ENCODE measurements around the gene FAM25A. TPM values are rescaled to one million over a fixed set of nuclear protein-coding genes. Genes with fewer than 3 reads are reported as not detected.
"Not testable (repeated sequence)": the region's sequence is repeated elsewhere in the genome, so short reads cannot be mapped to it uniquely, and the experiment has no call there.

FAM25A gene
- total RNA-seq, 2 experiments from 2014 or later: not detected

DNA sequence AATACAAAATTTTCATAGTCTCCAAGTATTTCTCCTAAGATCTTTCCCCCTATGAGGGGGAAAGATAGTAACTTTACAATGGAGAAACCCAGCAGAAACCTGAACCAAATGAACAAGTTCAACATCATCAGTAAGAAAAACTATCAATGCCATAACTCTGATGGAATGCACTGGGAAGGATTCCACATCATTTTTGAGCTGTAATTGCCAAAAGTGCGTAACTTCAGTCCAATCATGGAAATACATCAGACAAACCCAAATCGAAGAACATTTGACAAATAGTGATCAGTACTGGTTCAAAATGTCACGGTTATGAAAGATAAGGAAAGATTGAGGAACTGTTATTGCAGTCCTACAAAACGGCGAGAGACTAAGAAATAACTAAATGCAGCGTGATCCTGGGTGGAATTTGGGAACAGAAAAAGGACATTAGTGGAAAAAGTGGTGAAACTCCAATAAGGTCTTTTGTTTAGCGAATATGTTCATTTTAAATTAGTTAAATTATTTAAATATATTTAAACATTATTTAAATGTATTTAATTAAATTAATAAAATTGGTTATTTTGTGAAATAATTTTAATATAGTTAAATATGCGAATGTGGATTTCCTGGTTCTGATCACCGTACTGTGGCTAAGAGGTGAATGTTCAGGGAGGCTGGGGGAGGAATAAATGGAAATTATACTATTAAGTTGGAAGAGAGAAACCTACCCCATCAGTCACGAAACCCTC lies 4.9 kb upstream of the FAM25A start:
- H3K4me3 Mint-ChIP-seq; H3K27me3 Mint-ChIP-seq; H3K9me3 Mint-ChIP-seq (ENCODE audit: low read depth); POLR2A ChIA-PET; H3K36me3 Mint-ChIP-seq (ENCODE audit: low read depth); DNase-seq; CTCF ChIA-PET; H3K27ac Mint-ChIP-seq; H3K4me1 Mint-ChIP-seq; ATAC-seq; intact Hi-C loops (cut with DNase I, micrococcal nuclease): not testable (repeated sequence)

DNA sequence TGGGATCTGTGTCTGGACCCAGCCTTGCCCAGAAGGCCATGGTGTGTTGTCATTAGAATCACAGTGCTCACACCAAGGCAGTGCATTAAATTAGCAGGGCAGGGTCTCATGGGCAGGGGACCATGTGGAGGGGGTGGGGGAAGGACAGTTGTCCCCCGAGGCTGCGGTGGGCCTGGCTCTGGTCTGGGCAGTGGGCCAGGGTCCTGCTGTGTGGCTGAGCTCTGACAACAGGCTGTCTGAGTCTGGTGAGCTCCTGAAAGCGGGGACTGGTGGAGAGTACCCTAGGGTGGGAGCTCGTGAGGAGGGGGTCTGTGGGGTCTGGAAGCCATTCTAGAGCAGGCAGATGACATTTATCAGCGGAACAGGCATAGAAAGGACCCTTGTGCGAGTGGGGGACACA lies 2.0 kb upstream of the FAM25A start:
- H3K27me3 Mint-ChIP-seq; POLR2A ChIA-PET; H3K27ac Mint-ChIP-seq; DNase-seq; H3K4me3 Mint-ChIP-seq; ATAC-seq; CTCF ChIA-PET; intact Hi-C loops (cut with DNase I, micrococcal nuclease); H3K9me3 Mint-ChIP-seq (ENCODE audit: low read depth); H3K36me3 Mint-ChIP-seq (ENCODE audit: low read depth); H3K4me1 Mint-ChIP-seq: not testable (repeated sequence)

DNA sequence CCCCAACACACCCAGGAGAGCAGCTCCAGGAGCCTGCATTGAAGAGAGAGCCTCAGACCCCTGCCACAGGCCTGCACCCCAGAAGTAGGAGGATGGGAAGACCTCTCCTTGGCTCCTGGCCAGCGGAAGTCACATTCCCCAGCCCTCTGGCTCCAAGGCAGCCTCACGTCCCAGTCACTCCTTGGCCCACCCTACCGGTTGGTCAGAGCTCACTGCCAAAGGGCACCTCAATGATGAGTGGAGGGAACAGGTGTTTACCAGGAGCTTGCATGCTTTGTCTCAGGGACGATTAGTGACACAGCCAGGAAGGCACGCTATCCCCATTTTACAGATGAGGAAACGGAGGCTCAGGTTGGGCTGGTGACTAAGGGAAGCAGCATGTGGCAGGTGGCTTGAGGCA lies 1.0 kb upstream of the FAM25A start:
- H3K4me3 Mint-ChIP-seq; H3K27me3 Mint-ChIP-seq; H3K9me3 Mint-ChIP-seq (ENCODE audit: low read depth); H3K36me3 Mint-ChIP-seq (ENCODE audit: low read depth); DNase-seq; ATAC-seq; intact Hi-C loops (cut with DNase I, micrococcal nuclease); H3K27ac Mint-ChIP-seq; POLR2A ChIA-PET; CTCF ChIA-PET; H3K4me1 Mint-ChIP-seq: not testable (repeated sequence)

DNA sequence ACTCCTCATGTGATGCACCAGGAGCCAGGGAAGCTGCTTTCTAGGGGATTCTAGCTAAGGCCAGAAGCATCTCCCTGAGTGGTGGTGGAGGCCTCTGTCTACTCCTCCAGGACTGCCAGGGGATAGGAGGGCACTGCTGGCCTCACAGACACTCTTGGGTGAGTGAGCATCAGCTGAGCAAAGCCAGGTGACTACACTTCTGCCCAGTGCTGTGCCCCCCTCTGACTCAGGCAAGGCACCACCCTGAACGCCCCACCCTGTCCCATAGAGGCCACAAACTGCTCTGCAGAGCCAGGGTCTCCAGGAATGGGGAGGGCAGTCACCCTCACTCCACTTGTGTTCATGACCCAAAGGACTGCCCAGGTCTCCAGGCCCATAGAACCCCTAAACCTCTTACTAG lies 590 bp upstream of the FAM25A start:
- H3K36me3 Mint-ChIP-seq (ENCODE audit: low read depth); DNase-seq; intact Hi-C loops (cut with DNase I, micrococcal nuclease); H3K27me3 Mint-ChIP-seq; CTCF ChIA-PET; H3K9me3 Mint-ChIP-seq (ENCODE audit: low read depth); H3K4me3 Mint-ChIP-seq; ATAC-seq; H3K4me1 Mint-ChIP-seq; POLR2A ChIA-PET; H3K27ac Mint-ChIP-seq: not testable (repeated sequence)

DNA sequence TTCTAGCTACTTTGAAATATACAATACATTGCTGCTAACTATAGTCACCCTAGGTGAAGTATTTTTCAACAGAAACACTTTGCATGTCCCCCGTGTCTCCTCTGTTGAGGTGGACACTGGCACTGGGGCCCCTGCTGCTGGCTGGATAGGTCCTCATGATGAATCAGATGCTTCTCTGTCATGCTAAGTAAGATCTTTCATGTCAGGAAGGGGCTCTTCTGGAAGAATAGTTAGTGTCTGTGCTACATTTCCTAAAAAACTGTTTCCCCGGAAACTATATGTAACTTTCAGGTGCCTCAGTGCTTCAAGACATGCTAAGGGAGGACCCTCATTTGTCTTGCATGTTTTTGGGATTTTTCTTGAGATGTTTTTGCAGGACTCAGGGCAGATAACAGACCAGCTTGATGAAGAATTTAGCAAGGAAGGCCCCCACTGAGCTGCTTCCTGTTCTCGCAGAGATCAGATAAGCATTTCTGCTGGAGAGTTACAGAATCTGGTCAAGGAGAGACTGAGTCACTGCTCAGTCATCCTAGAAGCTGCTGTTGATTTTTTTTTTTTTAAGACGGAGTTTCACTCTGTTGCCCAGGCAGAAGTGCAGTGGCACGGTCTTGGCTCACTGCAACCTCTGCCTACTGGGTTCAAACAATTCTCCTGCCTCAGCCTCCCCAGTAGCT lies 5.3 kb downstream of the FAM25A start:
- ATAC-seq: peak; percentile 89

DNA sequence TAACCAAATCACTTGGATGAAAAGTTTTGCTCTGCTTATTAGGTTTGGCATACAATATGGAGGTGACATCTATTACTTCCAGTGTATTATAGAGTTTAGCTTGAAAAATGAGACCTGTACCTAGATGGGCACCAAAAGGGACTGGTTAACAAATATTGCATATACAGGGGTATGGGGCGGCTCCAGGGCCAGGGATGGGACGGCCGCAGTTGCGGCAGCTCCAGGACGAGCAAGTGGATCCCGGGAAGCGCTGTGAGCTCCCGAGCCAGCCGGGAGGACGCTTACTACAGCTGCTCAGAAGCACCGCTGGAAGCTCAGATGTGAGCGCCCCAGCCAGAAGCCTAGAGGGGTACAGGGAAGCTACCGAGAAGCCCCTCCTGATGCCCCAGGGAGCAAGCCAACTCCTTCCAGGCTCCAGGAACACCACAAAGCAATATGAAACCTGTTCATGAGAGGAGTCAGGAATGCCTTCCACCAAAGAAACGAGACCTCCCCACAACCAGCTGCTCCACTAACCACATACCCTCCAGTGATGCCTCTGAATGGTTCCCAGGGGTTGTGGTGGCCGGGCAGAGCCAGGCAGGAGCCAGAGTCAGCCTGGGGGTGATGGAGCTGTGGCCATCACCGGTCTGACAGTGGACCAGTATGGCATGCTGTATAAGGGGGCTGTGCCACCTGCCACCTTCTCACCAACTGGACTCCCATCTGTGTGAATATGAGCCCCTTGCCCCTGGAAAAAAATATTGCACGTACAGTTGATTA lies 6.8 kb downstream of the FAM25A start:
- ATAC-seq; H3K36me3 Mint-ChIP-seq (ENCODE audit: low read depth); CTCF ChIA-PET; H3K4me1 Mint-ChIP-seq; DNase-seq; H3K27ac Mint-ChIP-seq; POLR2A ChIA-PET; H3K27me3 Mint-ChIP-seq; H3K4me3 Mint-ChIP-seq; H3K9me3 Mint-ChIP-seq (ENCODE audit: low read depth): not testable (repeated sequence)
- intact Hi-C loops (cut with DNase I, micrococcal nuclease): loop anchor here in 1 of 2 experiments (5.0 kb wide), 1 partner anchor 65 kb away; the partner anchor contains the start of gene GLUD1

More for the DNA sequence above, 5.3 kb downstream of the FAM25A start:
- not testable (repeated sequence) for H3K4me3 Mint-ChIP-seq; H3K9me3 Mint-ChIP-seq (ENCODE audit: low read depth); H3K4me1 Mint-ChIP-seq; H3K36me3 Mint-ChIP-seq (ENCODE audit: low read depth); H3K27me3 Mint-ChIP-seq
- peak; percentile 51 for DNase-seq
- CTCF ChIA-PET: interaction anchor here (0.6 kb wide), 1 partner anchor 318 kb away, joined by 3 read pairs; no protein-coding TSS in a partner anchor
- POLR2A ChIA-PET: interaction anchor here (0.6 kb wide), 1 partner anchor 1855 kb away, joined by 5 read pairs; no protein-coding TSS in a partner anchor
- H3K27ac Mint-ChIP-seq: peak overlapping the region; percentile 89
- intact Hi-C loops (cut with DNase I, micrococcal nuclease): loop anchor here in 1 of 2 experiments (1.0 to 5.0 kb wide), 2 partner anchors 54 to 67 kb away; partner anchors contain the start of gene GLUD1

DNA sequence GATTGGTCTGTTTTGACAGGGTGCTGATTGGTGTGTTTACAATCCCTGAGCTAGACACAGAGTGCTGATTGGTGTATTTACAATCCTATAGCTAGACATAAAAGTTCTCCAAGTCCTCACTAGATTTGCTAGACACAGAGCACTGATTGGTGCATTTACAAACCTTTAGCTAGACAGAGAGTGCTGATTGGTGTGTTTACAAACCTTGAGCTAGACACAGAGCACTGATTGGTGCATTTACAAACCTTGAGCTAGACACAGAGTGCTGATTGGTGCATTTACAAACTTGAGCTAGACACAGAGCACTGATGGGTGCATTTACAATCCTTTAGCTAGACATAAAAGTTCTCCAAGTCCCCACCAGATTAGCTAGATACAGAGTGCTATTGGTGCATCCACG lies 10.3 kb downstream of the FAM25A start:
- H3K36me3 Mint-ChIP-seq (ENCODE audit: low read depth); H3K4me1 Mint-ChIP-seq; H3K9me3 Mint-ChIP-seq (ENCODE audit: low read depth); ATAC-seq; H3K27ac Mint-ChIP-seq; DNase-seq; CTCF ChIA-PET; H3K4me3 Mint-ChIP-seq; intact Hi-C loops (cut with DNase I, micrococcal nuclease); H3K27me3 Mint-ChIP-seq; POLR2A ChIA-PET: not testable (repeated sequence)

DNA sequence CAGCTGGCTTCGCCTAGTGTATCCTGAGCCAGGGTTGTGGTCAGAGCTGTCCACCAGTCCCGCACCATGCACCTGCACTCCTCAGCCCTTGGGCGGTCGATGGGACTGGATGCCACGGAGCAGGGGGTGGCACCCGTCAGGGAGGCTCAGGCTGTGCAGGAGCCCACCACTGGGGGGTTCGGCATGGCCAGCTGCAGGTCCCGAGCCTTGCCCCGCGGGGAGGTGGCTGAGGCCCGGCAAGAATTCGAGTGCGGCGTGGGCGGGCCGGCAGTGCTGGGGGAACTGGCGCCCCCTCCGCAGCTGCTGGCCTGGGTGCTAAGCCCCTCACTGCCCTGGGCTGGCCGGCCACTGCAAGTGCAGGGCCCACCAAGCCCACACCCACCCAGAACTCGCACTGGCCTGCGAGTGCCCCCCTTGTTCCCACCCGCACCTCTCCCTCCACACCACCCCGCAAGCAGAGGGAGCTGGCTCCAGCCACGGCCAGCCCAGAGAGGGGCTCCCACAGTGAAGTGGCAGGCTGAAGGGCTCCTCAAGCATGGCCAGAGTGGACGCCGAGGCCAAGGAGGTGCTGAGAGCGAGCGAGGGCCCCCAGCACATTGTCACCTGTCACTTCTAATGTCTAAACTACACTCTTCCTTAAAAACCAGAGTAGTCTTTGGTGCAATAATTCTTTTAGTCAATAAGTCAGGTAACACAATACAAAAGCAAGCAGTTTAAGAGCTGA lies 11.0 kb downstream of the FAM25A start:
- Mint-ChIP-seq H3K27me3 (no peaks in the 10 kb centered on the region), H3K36me3 (ENCODE audit: low read depth) (no peaks in the 10 kb centered on the region), H3K4me3 (no peak overlapping the region), H3K4me1 (no peaks in the 10 kb centered on the region), H3K27ac (no peak overlapping the region), H3K9me3 (ENCODE audit: low read depth) (no peaks in the 10 kb centered on the region)
- intact Hi-C loops (cut with DNase I, micrococcal nuclease): no loop called here
- ATAC-seq (no peak), DNase-seq (no peak)
- POLR2A ChIA-PET: no interaction called here
- CTCF ChIA-PET: no interaction called here

DNA sequence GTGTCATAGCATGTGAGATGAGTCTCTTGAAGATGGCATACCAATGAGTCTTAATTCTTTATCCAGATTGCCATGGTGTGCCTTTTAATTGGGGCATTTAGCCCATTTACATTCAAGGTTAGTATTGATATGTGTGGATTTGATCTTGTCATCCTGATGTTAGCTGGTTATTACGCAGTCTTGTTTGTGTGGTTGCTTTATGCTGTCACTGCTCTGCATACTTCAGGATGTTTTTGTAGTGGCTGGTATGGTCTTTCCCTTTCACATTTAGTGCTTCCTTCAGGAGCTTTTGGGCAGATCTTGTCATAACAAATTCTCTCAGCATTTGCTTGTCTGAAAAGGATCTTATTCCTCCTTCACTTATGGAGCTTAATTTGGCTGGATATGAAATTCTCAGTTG lies 16.5 kb downstream of the FAM25A start:
- Mint-ChIP-seq H3K36me3 (ENCODE audit: low read depth) (no peaks in the 10 kb centered on the region), H3K9me3 (ENCODE audit: low read depth) (peaks cover 3% of the 10 kb centered on the region), H3K4me3 (no peak overlapping the region), H3K4me1 (no peaks in the 10 kb centered on the region), H3K27ac (no peak overlapping the region), H3K27me3 (no peaks in the 10 kb centered on the region)
- ChIA-PET POLR2A (no interaction called here), CTCF (no interaction called here)
- no peak for DNase-seq
- ATAC-seq: peak; percentile 61
- intact Hi-C loops (cut with DNase I, micrococcal nuclease): no loop called here

DNA sequence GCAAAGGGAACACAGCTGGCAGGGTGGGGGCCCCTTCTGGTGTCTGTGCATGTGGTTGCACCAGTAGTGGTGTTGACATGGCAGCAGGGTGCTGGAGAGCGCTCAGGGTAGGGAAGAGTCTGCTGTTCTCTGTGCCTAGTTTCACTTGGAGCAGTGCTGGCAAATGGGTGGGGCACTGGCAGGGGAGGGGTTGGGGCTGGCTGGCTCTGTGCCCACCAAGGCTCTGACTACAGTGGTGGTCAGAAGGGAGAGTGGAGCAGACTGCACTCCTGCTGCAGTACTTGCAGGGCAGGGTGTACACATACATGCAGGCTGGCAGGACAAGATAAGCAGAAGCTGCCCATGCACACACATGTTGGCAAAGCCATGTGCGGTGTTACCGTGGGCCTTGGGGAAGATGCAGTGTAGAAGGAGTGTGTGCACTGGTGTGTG lies 18.2 kb downstream of the FAM25A start:
- no peak overlapping the region for H3K27ac Mint-ChIP-seq
- ChIA-PET CTCF (no interaction called here), POLR2A (no interaction called here)
- ATAC-seq: no peak
- H3K36me3 Mint-ChIP-seq (ENCODE audit: low read depth): peaks cover 7% of the 10 kb centered on the region
- H3K4me3 Mint-ChIP-seq: no peak overlapping the region
- H3K4me1 Mint-ChIP-seq: no peaks in the 10 kb centered on the region
- H3K27me3 Mint-ChIP-seq: no peaks in the 10 kb centered on the region
- intact Hi-C loops (cut with DNase I, micrococcal nuclease): no loop called here
- DNase-seq: no peak
- H3K9me3 Mint-ChIP-seq (ENCODE audit: low read depth): peaks cover 3% of the 10 kb centered on the region

DNA sequence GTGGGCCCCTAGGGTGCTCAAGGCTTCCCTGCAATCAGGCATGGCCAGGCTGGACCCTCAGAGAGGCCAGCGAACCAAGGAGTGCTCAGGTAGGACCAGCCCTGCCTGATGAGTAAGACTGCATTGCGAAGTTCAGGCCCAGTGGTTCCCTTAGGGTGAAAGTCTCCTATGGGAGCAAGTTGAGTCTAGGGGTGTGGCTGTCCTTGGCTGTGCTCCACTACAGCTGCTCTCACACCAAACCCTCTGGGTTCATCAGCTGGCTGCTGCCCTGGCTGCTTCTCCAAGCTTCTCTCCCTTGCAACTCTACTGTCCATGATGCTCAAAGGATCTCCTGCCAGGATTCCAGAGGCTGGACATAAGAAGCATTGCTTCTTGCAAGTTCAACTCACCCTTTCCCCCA lies 18.7 kb downstream of the FAM25A start:
- H3K27ac Mint-ChIP-seq: no peak overlapping the region

More for the DNA sequence above, 18.7 kb downstream of the FAM25A start:
- peaks cover 7% of the 10 kb centered on the region for H3K36me3 Mint-ChIP-seq (ENCODE audit: low read depth)
- no peaks in the 10 kb centered on the region for H3K27me3 Mint-ChIP-seq
- POLR2A ChIA-PET: no interaction called here
- no peak for ATAC-seq
- peaks cover 3% of the 10 kb centered on the region for H3K9me3 Mint-ChIP-seq (ENCODE audit: low read depth)
- intact Hi-C loops (cut with DNase I, micrococcal nuclease): no loop called here
- H3K4me1 Mint-ChIP-seq: no peaks in the 10 kb centered on the region
- no peak overlapping the region for H3K4me3 Mint-ChIP-seq
- CTCF ChIA-PET: no interaction called here
- no peak for DNase-seq

All from activated CD4-positive, alpha-beta T cell treated with anti-CD3 and anti-CD28 coated beads for 36 hours (primary cell).